Measurements from ENCODE around the gene MEGF9.

MEGF9 gene

DNA sequence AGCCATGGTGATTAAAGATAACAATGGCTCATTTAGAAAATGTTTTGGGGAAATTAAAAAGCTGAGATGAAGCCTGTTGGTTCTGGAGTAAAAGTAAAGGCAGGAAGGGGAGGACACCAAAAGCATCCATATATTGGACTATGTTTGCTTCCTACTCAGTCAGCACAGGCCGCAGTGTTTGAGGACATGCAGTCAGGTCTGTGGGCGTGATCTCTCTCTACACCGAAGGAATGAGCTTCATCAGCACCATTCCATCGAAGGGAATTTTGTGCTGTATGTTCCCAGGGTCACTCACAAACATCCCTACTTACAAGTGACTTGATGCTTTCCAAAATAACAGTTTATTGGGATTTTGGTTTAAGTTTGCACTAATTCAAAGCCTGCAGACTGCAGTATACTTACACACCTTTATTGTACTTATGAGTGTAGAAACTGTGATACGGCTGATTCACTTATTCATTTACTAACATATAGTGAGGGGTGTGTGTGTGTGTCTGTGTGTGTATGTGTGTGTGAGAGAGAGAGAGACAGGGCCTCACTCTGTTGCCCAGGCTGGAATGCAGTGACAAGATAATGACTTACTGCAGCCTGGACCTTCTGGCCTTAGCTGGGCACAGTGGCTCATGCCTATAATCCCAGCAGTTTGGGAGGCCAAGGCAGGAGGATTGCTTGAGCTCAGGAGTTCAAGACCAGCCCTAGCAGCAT is 120.9 kb downstream of the MEGF9 start:
- Histone ChIP-seq H3K27ac (replicated peaks) (no peak overlapping the region), H3K4me3 (replicated peaks; ENCODE audit: insufficient read depth, low read length) (no peak overlapping the region), H3K27me3 (ENCODE audit: insufficient read depth, poor library complexity, severe bottlenecking) (no peaks in the 10 kb centered on the region)
- TF ChIP-seq, protein P1, sequence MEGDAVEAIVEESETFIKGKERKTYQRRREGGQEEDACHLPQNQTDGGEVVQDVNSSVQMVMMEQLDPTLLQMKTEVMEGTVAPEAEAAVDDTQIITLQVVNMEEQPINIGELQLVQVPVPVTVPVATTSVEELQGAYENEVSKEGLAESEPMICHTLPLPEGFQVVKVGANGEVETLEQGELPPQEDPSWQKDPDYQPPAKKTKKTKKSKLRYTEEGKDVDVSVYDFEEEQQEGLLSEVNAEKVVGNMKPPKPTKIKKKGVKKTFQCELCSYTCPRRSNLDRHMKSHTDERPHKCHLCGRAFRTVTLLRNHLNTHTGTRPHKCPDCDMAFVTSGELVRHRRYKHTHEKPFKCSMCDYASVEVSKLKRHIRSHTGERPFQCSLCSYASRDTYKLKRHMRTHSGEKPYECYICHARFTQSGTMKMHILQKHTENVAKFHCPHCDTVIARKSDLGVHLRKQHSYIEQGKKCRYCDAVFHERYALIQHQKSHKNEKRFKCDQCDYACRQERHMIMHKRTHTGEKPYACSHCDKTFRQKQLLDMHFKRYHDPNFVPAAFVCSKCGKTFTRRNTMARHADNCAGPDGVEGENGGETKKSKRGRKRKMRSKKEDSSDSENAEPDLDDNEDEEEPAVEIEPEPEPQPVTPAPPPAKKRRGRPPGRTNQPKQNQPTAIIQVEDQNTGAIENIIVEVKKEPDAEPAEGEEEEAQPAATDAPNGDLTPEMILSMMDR (IDR thresholded peaks at IDR 0.05; ENCODE audit: insufficient read depth, low read length) = no peak
- TF ChIP-seq, protein P2, sequence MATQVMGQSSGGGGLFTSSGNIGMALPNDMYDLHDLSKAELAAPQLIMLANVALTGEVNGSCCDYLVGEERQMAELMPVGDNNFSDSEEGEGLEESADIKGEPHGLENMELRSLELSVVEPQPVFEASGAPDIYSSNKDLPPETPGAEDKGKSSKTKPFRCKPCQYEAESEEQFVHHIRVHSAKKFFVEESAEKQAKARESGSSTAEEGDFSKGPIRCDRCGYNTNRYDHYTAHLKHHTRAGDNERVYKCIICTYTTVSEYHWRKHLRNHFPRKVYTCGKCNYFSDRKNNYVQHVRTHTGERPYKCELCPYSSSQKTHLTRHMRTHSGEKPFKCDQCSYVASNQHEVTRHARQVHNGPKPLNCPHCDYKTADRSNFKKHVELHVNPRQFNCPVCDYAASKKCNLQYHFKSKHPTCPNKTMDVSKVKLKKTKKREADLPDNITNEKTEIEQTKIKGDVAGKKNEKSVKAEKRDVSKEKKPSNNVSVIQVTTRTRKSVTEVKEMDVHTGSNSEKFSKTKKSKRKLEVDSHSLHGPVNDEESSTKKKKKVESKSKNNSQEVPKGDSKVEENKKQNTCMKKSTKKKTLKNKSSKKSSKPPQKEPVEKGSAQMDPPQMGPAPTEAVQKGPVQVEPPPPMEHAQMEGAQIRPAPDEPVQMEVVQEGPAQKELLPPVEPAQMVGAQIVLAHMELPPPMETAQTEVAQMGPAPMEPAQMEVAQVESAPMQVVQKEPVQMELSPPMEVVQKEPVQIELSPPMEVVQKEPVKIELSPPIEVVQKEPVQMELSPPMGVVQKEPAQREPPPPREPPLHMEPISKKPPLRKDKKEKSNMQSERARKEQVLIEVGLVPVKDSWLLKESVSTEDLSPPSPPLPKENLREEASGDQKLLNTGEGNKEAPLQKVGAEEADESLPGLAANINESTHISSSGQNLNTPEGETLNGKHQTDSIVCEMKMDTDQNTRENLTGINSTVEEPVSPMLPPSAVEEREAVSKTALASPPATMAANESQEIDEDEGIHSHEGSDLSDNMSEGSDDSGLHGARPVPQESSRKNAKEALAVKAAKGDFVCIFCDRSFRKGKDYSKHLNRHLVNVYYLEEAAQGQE (IDR thresholded peaks at IDR 0.05; ENCODE audit: insufficient replicate concordance, low read depth) = no peak
- no peak for TF ChIP-seq GABPA (IDR thresholded peaks at IDR 0.05; ENCODE audit: low read depth)
- TF ChIP-seq SPI1 (IDR thresholded peaks at IDR 0.05; ENCODE audit: borderline replicate concordance, low read depth) = no peak
- TF ChIP-seq POLR2AphosphoS5 (IDR thresholded peaks at IDR 0.05; ENCODE audit: low read depth) = no peak
- no peak for DNase-seq (ENCODE audit: low read depth in 1 of 2, low spot score in 1 of 2)

DNA sequence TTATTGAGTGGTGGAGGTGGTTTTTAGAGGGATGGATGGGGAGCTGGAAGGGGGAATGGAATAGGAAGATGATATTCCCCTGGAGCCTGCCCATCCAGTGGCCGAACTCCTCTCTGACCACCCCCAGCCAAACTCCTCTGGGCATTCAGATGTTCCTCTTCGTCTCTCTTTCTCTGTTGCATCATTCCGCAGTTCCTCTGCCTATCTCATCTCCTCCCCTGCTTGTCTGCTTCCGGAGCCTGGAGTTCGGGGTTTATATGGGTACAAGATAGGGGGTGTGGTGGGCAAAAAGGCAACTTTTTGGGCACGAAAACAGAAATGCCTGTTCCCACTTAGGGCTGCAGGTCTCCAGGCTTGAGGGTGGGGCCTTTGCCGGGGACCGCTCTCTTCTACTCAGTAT is 122.1 kb downstream of the MEGF9 start:
- Histone ChIP-seq H3K27me3 (ENCODE audit: insufficient read depth, poor library complexity, severe bottlenecking) (no peaks in the 10 kb centered on the region), H3K27ac (replicated peaks) (peak overlapping the region; percentile 50), H3K4me3 (replicated peaks; ENCODE audit: insufficient read depth, low read length) (no peak overlapping the region; the same call in 1 of the 2 replicates)
- peak in 1 of 2 experiments; percentile 76 for DNase-seq (ENCODE audit: low read depth in 1 of 2, low spot score in 1 of 2)
- TF ChIP-seq, protein P2 (IDR thresholded peaks at IDR 0.05; ENCODE audit: insufficient replicate concordance, low read depth) = no peak
- TF ChIP-seq, protein P1 (IDR thresholded peaks at IDR 0.05; ENCODE audit: insufficient read depth, low read length) = no peak
- TF ChIP-seq SPI1 (IDR thresholded peaks at IDR 0.05; ENCODE audit: borderline replicate concordance, low read depth) = peak; percentile 89
- TF ChIP-seq POLR2AphosphoS5 (IDR thresholded peaks at IDR 0.05; ENCODE audit: low read depth) = peak; percentile 65
- 0 out of 2 replicates have a peak, but pooled peaks have one; percentile 7 for TF ChIP-seq GABPA (IDR thresholded peaks at IDR 0.05; ENCODE audit: low read depth)

DNA sequence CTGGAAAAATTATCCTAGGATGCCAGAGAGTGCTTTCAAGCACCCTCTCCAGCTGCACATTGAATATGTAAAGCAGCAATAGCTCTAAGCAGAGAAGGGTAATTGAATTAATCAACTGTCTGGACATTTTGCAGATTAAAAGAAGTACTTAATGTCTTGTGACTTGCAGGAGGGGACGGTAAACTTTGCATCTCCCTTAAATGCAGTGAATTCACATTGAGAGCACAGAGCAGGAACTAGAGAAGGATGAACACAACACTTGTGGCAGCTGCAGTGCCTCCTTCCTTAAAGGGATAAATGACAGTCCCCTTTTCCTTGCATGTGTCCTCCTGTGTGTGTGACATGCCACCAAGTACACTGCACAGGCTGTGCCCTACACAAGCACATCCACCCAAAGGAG is 126.9 kb downstream of the MEGF9 start:
- H3K27ac ChIP-seq (replicated peaks) = no peak overlapping the region
- peak in 1 of 2 experiments; percentile 14 for DNase-seq (ENCODE audit: low read depth in 1 of 2, low spot score in 1 of 2)
- H3K27me3 ChIP-seq (ENCODE audit: insufficient read depth, poor library complexity, severe bottlenecking) = no peaks in the 10 kb centered on the region
- TF ChIP-seq, protein P1 (IDR thresholded peaks at IDR 0.05; ENCODE audit: insufficient read depth, low read length) = no peak
- no peak for TF ChIP-seq POLR2AphosphoS5 (IDR thresholded peaks at IDR 0.05; ENCODE audit: low read depth)
- TF ChIP-seq, protein P2 (IDR thresholded peaks at IDR 0.05; ENCODE audit: insufficient replicate concordance, low read depth) = no peak
- no peak for TF ChIP-seq SPI1 (IDR thresholded peaks at IDR 0.05; ENCODE audit: borderline replicate concordance, low read depth)
- no peak for TF ChIP-seq GABPA (IDR thresholded peaks at IDR 0.05; ENCODE audit: low read depth)
- H3K4me3 ChIP-seq (replicated peaks; ENCODE audit: insufficient read depth, low read length) = no peak overlapping the region

All from HL-60 (cell line).